Measurements from ENCODE around the gene TRAPPC5. TPM values are rescaled to one million over a fixed set of nuclear protein-coding genes. Genes with fewer than 3 reads are reported as not detected.

TRAPPC5 gene
- 78.4 and 91.5 TPM in 2 replicates for total RNA-seq (2014; rRNA removed; shearing (Covaris generic))
- total RNA-seq (2022): 115 and 150 TPM in 2 replicates
- Bru-seq, nascent RNA: percentile 48 among the genes with signal in this experiment
- BruChase-seq, experiment 1, labeled RNA remaining after a 6-hour chase: percentile 74 among the genes with signal in this experiment
- BruChase-seq, experiment 2, labeled RNA remaining after a 2-hour chase: percentile 68 among the genes with signal in this experiment
- long read RNA-seq, full-length matches to known transcripts: 96 of 117 reads
- long read RNA-seq, partial matches to known transcripts: 0 of 117 reads
- long read RNA-seq, other reads (novel, unspliced or antisense): 21 of 117 reads

- peaks cover 45% of the 10 kb centered on the region for H3K4me1 ChIP-seq (ENCODE audit: insufficient read depth, low read length, poor library complexity, severe bottlenecking)
- peak; percentile 93 for DNase-seq (ENCODE audit: low spot score)
- intact Hi-C loops (cut with micrococcal nuclease; ENCODE audit: unreplicated experiment): loop anchor here (1.0 to 2.0 kb wide), 4 partner anchors 22 to 578 kb away; partner anchors contain the start of gene FCER2
Measured at GRCh38 chr19:7680606-7681339, at the start of gene TRAPPC5. Gene TRAPPC5 (plus strand): TSS chr19:7680833. CDS start chr19:7682254, 1,421 bp downstream.

GRCh38 chr19:7631577-7631976, 49.1 kb upstream of the TRAPPC5 start:
- Histone ChIP-seq H3K36me3 (ENCODE audit: insufficient read depth, low read length) (peaks cover 16% of the 10 kb centered on the region; the same call in 1 of the 2 replicates), H4K20me1 (ENCODE audit: insufficient read depth, low read length) (0 out of 2 replicates have a peak, but pooled peaks cover 6% of the 10 kb centered on the region), H3K27ac (ENCODE audit: low read depth, low read length, poor library complexity, severe bottlenecking) (no peak overlapping the region), H3K4me1 (ENCODE audit: insufficient read depth, low read length, poor library complexity, severe bottlenecking) (peaks cover 21% of the 10 kb centered on the region), H3K79me2 (ENCODE audit: insufficient read depth, low read depth, low read length) (peaks cover 33% of the 10 kb centered on the region), H3K4me3 (ENCODE audit: low read depth, low read length, poor library complexity, severe bottlenecking) (no peak overlapping the region), H3K9me3 (ENCODE audit: low read length) (no peaks in the 10 kb centered on the region), H2AFZ (ENCODE audit: low read length) (no peak overlapping the region), H3K9me2 (ENCODE audit: insufficient read depth, low read length) (no peaks in the 10 kb centered on the region), H3K4me2 (ENCODE audit: low read length) (no peak overlapping the region)
- DNase-seq (ENCODE audit: low spot score): no peak
- BruUV-seq (replicated peaks): no TSS peak
- no peak for TF ChIP-seq EZH2phosphoT487 (IDR thresholded peaks at IDR 0.05; ENCODE audit: borderline replicate concordance, low read depth, low read length)
- no peak for TF ChIP-seq CTCF (conservative IDR thresholded peaks at IDR 0.05; ENCODE audit: low read length)
- CTCF ChIA-PET (ENCODE audit: unreplicated experiment): no interaction called here
- intact Hi-C loops (cut with micrococcal nuclease; ENCODE audit: unreplicated experiment): no loop called here
- POLR2A ChIA-PET: interaction anchor here (0.5 kb wide), 1 partner anchor 422 kb away, joined by 3 read pairs; no protein-coding TSS in a partner anchor

More at GRCh38 chr19:7680606-7681339, at the start of gene TRAPPC5:
- ChIA-PET CTCF (ENCODE audit: unreplicated experiment) (interaction anchor here (0.6 to 1.3 kb wide), 7 partner anchors 17 to 151 kb away, joined by 3 to 8 read pairs (median 4); partner anchors contain the start of genes PET100 and XAB2), POLR2A (interaction anchor here (0.6 to 1.2 kb wide), 3 partner anchors 15 to 43 kb away, joined by 3 to 5 read pairs (median 4); no protein-coding TSS in a partner anchor)
- no TSS peak for BruUV-seq (replicated peaks)
- H3K79me2 ChIP-seq (ENCODE audit: insufficient read depth, low read depth, low read length): peaks cover 14% of the 10 kb centered on the region; the same call in 1 of the 2 replicates
- peak within 1 kb of the TSS; percentile 96 for H3K4me3 ChIP-seq (ENCODE audit: low read depth, low read length, poor library complexity, severe bottlenecking)
- H2AFZ ChIP-seq (ENCODE audit: low read length): peak within 1 kb of the TSS; percentile 53
- TF ChIP-seq CTCF (conservative IDR thresholded peaks at IDR 0.05; ENCODE audit: low read length): peak; percentile 87
- TF ChIP-seq EZH2phosphoT487 (IDR thresholded peaks at IDR 0.05; ENCODE audit: borderline replicate concordance, low read depth, low read length): no peak
- H3K9me3 ChIP-seq (ENCODE audit: low read length): no peaks in the 10 kb centered on the region
- peak within 1 kb of the TSS; percentile 92 for H3K4me2 ChIP-seq (ENCODE audit: low read length)
- no peaks in the 10 kb centered on the region for H4K20me1 ChIP-seq (ENCODE audit: insufficient read depth, low read length)
- peak within 1 kb of the TSS; percentile 48 for H3K27ac ChIP-seq (ENCODE audit: low read depth, low read length, poor library complexity, severe bottlenecking)
- no peaks in the 10 kb centered on the region for H3K9me2 ChIP-seq (ENCODE audit: insufficient read depth, low read length)
- peaks cover 34% of the 10 kb centered on the region for H3K36me3 ChIP-seq (ENCODE audit: insufficient read depth, low read length)
